Stimulated activated CD4-positive, alpha-beta T cell treated with anti-CD3 and anti-CD28 coated beads, Interleukin-15, amount 100 ng/mL, for 48 hours (primary cell): Measurements from ENCODE around the gene PRKCSH.
"Not testable (repeated sequence)": the region's sequence is repeated elsewhere in the genome, so short reads cannot be mapped to it uniquely, and the experiment has no call there.

Experiments used
- DNase-seq, 2 donors: peaks; one replicate each; pipeline ENCODE4 v3.0.0-alpha.2; 2020; ENCODE audit warnings: low read depth in 2 of 2

The PRKCSH gene

GRCh38 chr19:11475343-11475742, 39.9 kb downstream of the PRKCSH start:
- not testable (repeated sequence) for DNase-seq

- no peak for DNase-seq
These were observed 40.4 kb downstream of the PRKCSH start for GRCh38 chr19:11475861-11476260.

DNA sequence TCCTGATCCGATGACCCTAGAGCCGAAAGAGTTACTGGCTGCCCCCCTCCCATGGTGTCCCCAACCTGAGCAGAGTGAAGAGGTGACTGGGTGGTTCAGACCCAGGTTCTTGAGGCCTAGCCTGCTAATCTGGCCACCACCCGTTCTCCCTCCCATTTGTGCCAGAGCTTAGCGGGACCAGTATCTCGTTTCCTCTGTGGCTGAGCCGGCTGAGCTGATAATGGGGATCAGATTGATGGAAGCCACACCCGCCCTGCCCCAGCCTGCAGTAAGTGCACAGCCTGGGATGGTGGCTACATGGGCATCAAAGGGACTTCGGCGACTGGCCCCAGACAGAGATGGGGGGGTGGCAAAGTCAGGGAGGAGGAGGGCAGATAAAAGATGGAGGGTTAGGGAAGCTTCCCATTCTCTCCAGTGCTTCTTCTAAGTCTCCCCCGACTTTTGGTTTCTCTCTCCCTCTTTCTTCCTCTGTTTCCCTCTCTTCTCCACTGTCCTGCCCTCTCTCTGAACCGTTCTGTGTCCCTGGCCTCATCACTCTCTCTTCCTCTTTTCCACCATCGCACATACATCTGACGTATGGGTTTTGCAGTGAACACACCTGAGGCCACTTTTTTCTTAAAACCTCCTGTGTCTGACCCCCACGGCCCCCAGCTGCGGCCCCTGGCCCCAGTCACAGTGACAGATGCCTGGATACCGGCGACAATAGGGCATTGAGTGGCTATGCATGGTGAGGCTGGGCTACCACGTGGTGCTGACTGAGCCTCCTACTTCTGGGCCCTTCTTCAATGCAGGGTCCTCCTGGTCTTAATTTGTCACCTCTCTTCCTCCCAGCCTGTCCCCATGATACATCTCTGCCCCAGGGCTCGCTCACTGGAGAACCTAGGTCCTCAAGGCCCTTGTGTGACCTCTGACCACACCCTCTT, 43.0 kb downstream of the PRKCSH start:
- DNase-seq = no peak

DNA sequence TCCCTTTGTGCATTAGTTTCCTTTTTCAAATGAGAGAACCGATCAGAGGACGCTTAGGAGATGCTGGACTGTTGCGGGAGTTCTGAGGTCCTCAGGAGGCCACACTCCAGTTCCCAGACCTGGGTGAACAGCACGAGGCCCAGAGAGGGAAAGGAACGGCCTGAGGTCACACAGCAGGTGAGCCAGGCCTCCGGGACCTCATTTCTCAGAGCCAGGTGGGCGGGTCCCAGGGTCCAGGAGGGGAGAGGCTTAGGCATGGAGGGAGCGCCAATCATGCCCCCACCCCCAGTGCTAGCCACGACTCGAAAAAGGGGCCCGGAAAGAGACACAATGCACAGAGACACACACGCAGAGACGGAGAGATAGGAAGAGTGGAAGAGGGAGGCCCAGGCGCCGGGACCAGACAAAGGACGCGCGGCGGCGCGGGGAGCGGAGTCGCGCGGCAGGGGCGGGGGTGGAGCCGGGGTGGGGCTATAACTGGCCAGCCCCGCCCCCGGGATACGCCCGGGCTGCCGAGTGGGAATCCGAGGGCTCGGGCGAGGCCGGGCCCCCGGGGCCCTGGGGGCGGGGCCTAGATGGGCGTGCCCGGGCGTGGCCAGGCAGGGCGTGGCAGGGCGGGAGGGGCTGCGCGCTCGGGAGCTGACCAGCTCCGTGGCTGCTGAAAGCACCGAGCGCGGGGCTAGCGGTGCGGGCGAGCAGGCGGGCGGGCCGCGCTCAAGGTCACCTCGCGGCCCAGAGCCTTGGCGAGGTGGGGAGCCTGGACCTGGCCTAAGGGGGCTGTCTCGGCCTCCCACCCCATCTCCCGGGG, 43.9 kb downstream of the PRKCSH start:
- peak in 1 of 2 donors; percentile 39 for DNase-seq

GRCh38 chr19:11479898-11480714, 44.7 kb downstream of the PRKCSH start:
- no peak for DNase-seq

DNA sequence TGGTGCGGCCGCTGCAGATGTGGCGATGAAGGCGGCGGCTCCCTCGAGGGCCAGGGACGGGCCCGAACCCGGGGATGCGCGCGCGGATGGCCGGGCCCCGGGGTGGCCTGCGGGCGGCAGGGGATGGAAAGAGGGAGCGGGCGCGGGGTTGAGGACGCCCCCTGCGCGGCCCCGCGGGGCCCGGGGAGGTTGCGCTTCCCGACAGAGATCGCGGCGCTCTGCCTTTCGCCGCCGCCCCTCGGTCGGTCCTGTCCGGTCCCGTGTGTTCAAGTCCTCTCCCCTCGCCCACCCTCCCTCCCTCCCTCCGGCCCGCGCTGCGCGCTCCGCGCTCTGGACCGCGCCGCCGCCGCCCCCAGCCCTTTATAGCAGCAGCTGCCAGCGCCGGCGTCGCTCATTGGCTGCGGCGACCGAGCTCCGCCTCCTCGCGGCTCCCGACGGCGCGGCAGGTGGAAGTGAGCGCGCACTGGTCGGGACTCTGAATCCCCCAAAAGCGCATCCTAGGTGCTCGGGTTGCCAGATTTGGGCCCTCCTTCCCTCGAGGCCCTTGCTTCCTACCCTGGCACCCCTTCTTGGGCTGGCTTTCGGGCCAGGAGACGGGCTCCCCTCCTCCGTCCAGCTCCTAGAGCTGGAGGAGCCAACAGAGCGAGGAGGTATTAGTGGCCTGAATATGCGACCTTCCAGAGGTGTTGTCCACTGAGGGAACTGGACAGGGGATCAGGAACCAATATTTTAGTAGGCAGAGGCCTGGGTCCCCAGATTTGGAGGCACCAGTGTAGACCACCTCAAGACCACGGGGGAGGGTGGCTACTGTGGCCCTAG, 45.5 kb downstream of the PRKCSH start, which contains the start of gene ELAVL3:
TSS of gene ELAVL3 (minus strand) at position 332 of the 819 bp plus-strand sequence. CDS start 438 bp downstream, outside the sequence.
- DNase-seq = no peak

DNA sequence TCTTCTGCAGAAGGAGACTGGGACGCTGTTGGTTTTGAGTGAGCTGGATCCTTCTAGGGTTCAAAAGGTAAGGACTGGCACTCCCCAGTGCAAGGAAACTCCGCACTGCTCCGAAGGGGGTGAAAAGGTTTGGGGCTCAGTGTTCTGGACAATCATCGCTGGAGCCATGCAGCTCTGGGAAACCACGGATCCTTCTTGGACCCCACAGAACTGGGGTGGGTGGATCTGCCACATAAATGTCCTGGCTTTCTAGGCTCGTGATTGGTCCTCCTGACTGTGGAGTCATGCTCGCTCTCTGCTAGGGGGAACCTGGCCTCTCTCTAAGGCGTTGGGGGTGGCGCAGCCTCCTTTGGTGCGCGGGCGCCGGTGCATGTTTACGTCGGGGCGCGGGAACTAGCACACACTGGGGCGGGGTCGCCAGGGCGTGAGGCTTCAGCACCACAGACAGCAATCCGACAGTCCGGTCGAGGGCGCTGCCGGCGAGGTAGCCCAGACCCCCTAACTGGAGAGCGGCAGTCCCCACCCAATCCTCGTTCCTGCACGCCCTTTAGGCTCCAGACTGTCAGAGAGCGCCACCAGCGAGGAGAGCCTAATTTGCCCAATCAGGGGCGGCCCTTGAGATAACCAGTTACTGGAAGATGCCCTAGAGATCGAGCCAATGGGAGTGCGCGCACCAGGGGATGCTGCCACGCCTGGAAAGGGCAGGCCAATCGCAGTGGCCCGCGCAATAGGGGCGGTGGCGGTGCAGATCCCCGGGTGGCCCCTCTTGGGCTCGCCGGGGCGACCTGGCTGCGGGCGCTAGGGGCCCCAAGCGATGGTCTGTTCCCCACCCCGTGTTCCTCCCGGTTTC, 46.3 kb downstream of the PRKCSH start:
- peak; percentile 81 to 82 for DNase-seq

DNA sequence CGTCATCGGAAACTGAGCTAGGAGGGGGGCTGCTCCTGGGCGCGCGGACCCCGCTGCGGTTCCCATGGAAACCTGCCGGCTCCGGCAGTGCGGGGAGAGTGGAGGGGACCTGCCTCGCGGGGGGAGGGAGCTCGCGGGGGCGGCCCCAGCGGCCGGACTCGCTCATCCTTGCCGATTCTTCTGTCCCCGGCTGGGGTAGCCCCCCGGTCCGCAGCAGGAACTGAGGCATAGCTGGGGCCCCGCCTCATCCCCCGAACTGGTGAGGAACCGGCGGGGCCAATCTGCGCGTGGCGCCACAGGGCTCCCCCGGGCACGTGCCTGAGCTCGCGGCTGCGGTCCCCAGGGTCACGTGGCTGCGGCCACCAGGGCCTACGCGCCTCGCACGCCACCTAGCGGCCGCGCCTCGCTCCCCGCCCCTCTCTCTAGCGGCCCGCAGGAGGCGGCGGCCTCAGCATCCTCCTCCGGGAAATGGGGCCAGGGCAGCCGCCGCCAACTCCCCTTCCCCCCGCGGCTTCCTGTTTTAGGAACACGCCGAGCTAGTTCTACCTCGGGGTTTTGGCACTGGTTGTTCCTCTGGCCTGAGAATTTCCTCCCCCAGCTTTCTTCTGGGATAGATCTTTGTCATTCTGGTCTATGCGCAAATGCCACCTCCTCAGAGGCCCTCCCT, 47.1 kb downstream of the PRKCSH start:
- DNase-seq = peak; percentile 77 to 78

DNA sequence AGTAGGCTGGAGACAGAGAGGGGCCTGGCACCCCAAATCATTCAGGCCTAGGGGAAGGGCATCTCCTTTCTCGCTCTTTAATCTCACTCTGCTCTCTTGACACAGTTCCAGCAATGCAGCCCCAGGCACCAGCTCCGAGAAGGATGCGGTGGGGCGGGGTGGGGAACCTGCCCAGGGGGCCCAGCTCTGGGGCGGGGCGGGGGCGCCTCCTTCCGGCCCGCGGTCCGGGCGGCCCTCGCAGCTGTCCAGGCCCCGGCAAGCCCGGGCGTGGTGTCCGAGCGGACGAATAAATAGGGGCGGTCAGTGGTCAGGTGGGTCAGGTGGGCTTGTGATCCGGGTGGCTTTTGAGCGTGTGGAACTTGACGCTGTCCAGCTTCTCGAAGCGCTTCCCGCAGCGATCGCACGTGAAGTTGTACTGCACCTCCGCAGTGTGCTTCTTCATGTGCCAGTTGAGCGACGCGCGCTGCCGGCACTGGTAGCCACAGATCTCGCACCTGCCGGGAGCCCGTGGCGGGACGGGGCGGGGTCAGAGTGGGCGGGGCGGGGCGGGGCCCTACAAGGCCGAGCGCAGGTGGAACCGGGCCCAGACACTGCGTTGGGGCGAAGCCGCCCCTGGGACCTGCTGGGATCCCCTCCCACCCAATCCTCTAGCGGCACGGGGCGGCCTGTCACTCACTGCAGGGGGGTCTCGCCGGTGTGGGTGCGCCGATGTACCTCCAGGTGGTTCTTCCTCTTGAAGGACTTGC, 48.1 kb downstream of the PRKCSH start:
- no peak for DNase-seq

DNA sequence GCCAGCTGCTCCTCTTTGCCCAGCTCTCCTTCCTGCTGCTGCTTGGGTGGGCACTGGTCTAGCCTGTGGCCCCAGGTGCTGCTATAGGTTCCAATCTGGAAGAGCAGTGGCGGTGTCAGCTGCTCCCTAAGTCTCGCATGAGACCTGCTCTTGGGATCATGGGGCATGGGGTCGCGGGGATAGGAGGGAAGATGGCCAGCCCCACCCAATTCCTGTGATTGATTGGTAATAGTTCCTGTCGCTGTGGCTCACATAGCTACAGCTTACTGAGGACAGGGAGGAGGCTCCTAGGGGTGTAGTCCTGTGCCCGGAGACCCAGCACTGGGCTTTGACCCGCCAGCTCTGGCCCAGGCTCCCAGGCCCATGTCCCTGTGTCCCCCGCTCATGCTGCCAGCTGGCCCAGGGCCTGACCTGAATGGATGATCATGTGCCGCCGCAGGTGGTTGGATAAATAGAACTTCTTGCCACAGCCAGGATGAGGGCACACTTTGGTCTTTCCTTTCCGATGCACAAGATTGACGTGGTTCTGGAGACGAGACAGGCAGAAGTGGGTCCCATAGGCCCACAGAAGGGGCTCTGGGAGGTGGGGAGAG, 49.9 kb downstream of the PRKCSH start:
- no peak for DNase-seq

GRCh38 chr19:11486661-11487503, 51.4 kb downstream of the PRKCSH start:
- DNase-seq = no peak

DNA sequence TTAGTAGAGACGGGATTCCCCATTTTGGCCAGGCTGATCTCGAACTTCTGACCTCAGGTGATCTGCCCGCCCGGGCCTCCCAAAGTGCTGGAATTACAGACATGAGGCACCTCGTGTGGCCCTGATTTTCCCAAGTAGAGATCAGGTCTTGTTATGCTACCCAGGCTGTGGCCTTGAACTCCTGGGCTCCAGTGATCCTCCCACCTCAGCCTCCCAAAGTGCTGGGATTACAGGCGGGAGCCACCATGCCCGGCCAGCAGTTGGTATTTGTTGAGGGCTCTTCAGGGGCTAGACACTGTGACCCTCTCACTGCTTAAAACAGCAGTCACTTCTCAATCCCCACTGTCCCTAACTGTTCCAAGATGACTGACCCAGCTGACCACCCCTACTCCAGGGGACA, 53.9 kb downstream of the PRKCSH start:
- no peak for DNase-seq

- no peak for DNase-seq
These were observed 59.3 kb downstream of the PRKCSH start for GRCh38 chr19:11494634-11495285.

- DNase-seq = no peak
These were observed 60.0 kb downstream of the PRKCSH start for GRCh38 chr19:11495481-11495880.

DNA sequence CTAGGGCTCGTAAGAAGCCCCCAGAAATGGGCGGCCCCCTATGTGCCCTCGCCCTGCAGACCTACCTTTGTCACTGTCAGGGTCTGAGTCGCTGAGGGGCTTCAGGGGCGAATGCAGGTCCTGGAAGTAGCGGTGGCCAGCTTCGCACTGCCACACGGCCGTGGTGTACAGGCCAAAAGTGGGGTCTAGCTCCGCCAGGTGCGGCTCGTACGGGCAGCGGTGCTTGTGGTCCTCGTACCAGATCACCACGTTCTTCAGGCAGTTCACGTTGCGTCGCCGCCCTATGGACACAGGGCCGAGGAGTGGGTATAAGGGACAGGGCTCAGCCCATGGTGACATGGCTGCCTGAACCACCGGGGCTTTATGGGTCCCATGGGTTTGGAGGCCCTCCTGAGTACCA, 60.5 kb downstream of the PRKCSH start:
- DNase-seq = no peak

DNA sequence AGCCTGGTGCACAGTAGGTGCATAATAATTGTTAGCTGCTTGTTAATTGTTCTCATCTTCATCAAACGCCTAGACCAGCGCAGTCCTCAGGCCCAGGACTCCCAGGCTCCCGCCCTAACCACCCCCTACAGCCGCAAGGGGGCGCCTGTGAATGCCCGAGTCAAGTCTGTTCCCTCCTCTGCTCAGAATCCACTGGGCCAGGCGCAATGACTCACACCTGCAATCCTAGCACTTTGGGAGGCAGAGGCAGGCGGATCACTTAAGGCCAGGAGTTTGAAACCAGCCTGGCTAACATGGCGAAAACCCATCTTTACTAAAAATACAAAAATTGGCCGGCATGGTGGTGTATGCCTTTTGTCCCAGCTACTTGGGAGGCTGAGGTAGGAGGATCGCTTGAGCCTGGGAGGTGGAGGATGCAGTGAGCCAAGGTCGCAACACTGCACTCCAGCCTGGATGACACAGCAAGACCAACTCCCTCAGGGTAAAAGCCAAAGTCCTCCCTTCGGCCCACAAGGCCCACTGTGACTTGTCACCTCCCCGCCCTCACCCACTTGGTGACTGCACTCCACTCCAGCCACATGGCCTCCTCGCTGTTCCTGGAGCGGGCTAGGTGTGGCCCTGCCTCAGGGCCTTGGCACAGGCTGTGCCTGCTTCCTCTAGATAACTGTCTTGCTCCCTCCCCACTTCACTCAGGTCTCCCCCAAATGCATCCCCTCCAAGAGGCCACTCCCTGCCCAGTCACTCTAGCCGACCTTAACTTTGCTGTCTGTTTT, 61.1 kb downstream of the PRKCSH start:
- DNase-seq = peak; percentile 49 to 62
